GM11168 (cell line): ENCODE data around the gene RRBP1.

ENCODE experiments used
- in situ Hi-C: fragments of 300-500 bp; cut with MboI; formaldehyde crosslinking; loops from one replicate; pipeline ENCODE4 v1.12.0; 2022; ENCODE audit warnings: low sequenced_read_pairs; ENCODE audit not compliant: unreplicated experiment

Gene RRBP1

GRCh38 chr20:17627101-17627955 is 54.7 kb downstream of the RRBP1 start:
- in situ Hi-C loops: no loop called here

GRCh38 chr20:17626217-17627007 is 55.6 kb downstream of the RRBP1 start:
- in situ Hi-C loops: no loop called here

- in situ Hi-C loops: no loop called here
Observed at GRCh38 chr20:17625246-17626051, 56.6 kb downstream of the RRBP1 start.

GRCh38 chr20:17624551-17625245 is 57.3 kb downstream of the RRBP1 start:
- in situ Hi-C loops: no loop called here

- in situ Hi-C loops: no loop called here
Observed at GRCh38 chr20:17624070-17624469, 58.0 kb downstream of the RRBP1 start.

GRCh38 chr20:17622851-17623508 is 59.1 kb downstream of the RRBP1 start:
- in situ Hi-C loops: no loop called here

GRCh38 chr20:17622086-17622850 is 59.8 kb downstream of the RRBP1 start:
- in situ Hi-C loops: no loop called here

GRCh38 chr20:17621229-17621968 is 60.6 kb downstream of the RRBP1 start:
- in situ Hi-C loops: no loop called here

GRCh38 chr20:17620371-17621228 is 61.4 kb downstream of the RRBP1 start:
- in situ Hi-C loops: no loop called here

- in situ Hi-C loops: no loop called here
Observed at GRCh38 chr20:17619351-17620093, 62.5 kb downstream of the RRBP1 start.

- in situ Hi-C loops: no loop called here
Observed at GRCh38 chr20:17618673-17619013, 63.4 kb downstream of the RRBP1 start.

- in situ Hi-C loops: no loop called here
Observed at GRCh38 chr20:17617868-17618672, 64.0 kb downstream of the RRBP1 start.

- in situ Hi-C loops: no loop called here
Observed at GRCh38 chr20:17617212-17617867, 64.7 kb downstream of the RRBP1 start.

GRCh38 chr20:17616480-17617211 is 65.4 kb downstream of the RRBP1 start:
- in situ Hi-C loops: no loop called here
